Effector memory CD4-positive, alpha-beta T cell (primary cell): Measurements from ENCODE around the gene MYBBP1A.

Experiments used
- DNase-seq, 3 donors: peaks; one replicate each; pipeline ENCODE4 v3.0.0-alpha.2; 2020
- H3K27ac ChIP-seq: 2 replicates; pipeline ENCODE4 v1.7.0; 2013; ENCODE audit warnings: mild to moderate bottlenecking, low read length, moderate library complexity; ENCODE audit not compliant: insufficient read depth, poor library complexity, severe bottlenecking
- H3K27me3 ChIP-seq: replicated peaks from 2 replicates; pipeline ENCODE4 v1.7.0; 2013; ENCODE audit warnings: mild to moderate bottlenecking, low read length; ENCODE audit not compliant: insufficient read depth, control insufficient read depth, poor library complexity, severe bottlenecking
- H3K36me3 ChIP-seq: 2 replicates; pipeline ENCODE4 v1.7.0; 2013; ENCODE audit warnings: mild to moderate bottlenecking, low read length, moderate library complexity; ENCODE audit not compliant: control insufficient read depth, insufficient read depth
- H3K4me1 ChIP-seq: 2 replicates; pipeline ENCODE4 v1.7.0; 2013; ENCODE audit warnings: low read length, mild to moderate bottlenecking; ENCODE audit not compliant: control insufficient read depth, insufficient read depth, poor library complexity, severe bottlenecking
- H3K4me3 ChIP-seq: 2 replicates; pipeline ENCODE4 v1.7.0; 2013; ENCODE audit warnings: low read length, low read depth, mild to moderate bottlenecking; ENCODE audit not compliant: insufficient read depth, poor library complexity, severe bottlenecking
- H3K9me3 ChIP-seq: 2 replicates; pipeline ENCODE4 v1.7.0; 2013; ENCODE audit warnings: mild to moderate bottlenecking, low read length, moderate library complexity; ENCODE audit not compliant: control insufficient read depth

MYBBP1A gene

GRCh38 chr17:4492721-4493561 lies 62.2 kb downstream of the MYBBP1A start:
- H3K27ac ChIP-seq: no peak overlapping the region
- H3K4me1 ChIP-seq: no peaks in the 10 kb centered on the region
- no peaks in the 10 kb centered on the region for H3K9me3 ChIP-seq
- H3K4me3 ChIP-seq: no peak overlapping the region
- no peaks in the 10 kb centered on the region for H3K36me3 ChIP-seq
- no peak for DNase-seq
- no peaks in the 10 kb centered on the region for H3K27me3 ChIP-seq

- Histone ChIP-seq H3K36me3 (no peaks in the 10 kb centered on the region), H3K27me3 (no peaks in the 10 kb centered on the region), H3K27ac (no peak overlapping the region), H3K4me1 (peaks cover 5% of the 10 kb centered on the region), H3K9me3 (no peaks in the 10 kb centered on the region), H3K4me3 (no peak overlapping the region)
- DNase-seq: no peak
Measured at GRCh38 chr17:4490637-4491061, 64.5 kb downstream of the MYBBP1A start.

- Histone ChIP-seq H3K4me1 (peaks cover 5% of the 10 kb centered on the region), H3K9me3 (no peaks in the 10 kb centered on the region), H3K27me3 (no peaks in the 10 kb centered on the region), H3K27ac (no peak overlapping the region), H3K4me3 (no peak overlapping the region), H3K36me3 (no peaks in the 10 kb centered on the region)
- no peak for DNase-seq
Measured at GRCh38 chr17:4490109-4490591, 65.0 kb downstream of the MYBBP1A start.

- peaks cover 8% of the 10 kb centered on the region for H3K4me1 ChIP-seq
- H3K36me3 ChIP-seq: no peaks in the 10 kb centered on the region
- H3K9me3 ChIP-seq: no peaks in the 10 kb centered on the region
- H3K27me3 ChIP-seq: no peaks in the 10 kb centered on the region
- DNase-seq: no peak
- H3K27ac ChIP-seq: no peak overlapping the region
- no peak overlapping the region for H3K4me3 ChIP-seq
Measured at GRCh38 chr17:4488989-4489595, 66.1 kb downstream of the MYBBP1A start.
